H9 (cell line): ENCODE data around the gene PTPRJ. TPM values are rescaled to one million over a fixed set of nuclear protein-coding genes. Genes with fewer than 3 reads are reported as not detected.

Source experiments
- DNase-seq: peaks from one replicate; pipeline ENCODE4 v3.0.0-alpha.2; 2017
- H2AFZ ChIP-seq: one replicate; pipeline ENCODE4 v1.6.1; 2013; ENCODE audit warnings: mild to moderate bottlenecking, low read length, control low read depth, moderate library complexity
- H2AK5ac ChIP-seq: 2 replicates; pipeline ENCODE4 v1.6.1; 2013; ENCODE audit warnings: low read length, control low read depth, mixed read lengths; ENCODE audit not compliant: insufficient read length
- H2BK120ac ChIP-seq: one replicate; pipeline ENCODE4 v1.6.1; 2013; ENCODE audit warnings: low read depth, mild to moderate bottlenecking, low read length, control low read depth, inconsistent platforms; ENCODE audit not compliant: poor library complexity, severe bottlenecking
- H2BK12ac ChIP-seq: 2 replicates; pipeline ENCODE4 v1.6.1; 2013; ENCODE audit warnings: low read length, control low read depth, mixed read lengths, low read depth; ENCODE audit not compliant: insufficient read length
- H2BK15ac ChIP-seq: 2 replicates; pipeline ENCODE4 v1.6.1; 2013; ENCODE audit warnings: low read depth, low read length, control low read depth
- H2BK20ac ChIP-seq: one replicate; pipeline ENCODE4 v1.6.1; 2013; ENCODE audit warnings: low read depth, mild to moderate bottlenecking, low read length, control low read depth, inconsistent platforms; ENCODE audit not compliant: poor library complexity, severe bottlenecking
- H2BK5ac ChIP-seq: 2 replicates; pipeline ENCODE4 v1.6.1; 2013; ENCODE audit warnings: low read length, control low read depth, mixed read lengths; ENCODE audit not compliant: insufficient read length
- H3K14ac ChIP-seq: 2 replicates; pipeline ENCODE4 v1.6.1; 2013; ENCODE audit warnings: low read length, control low read depth; ENCODE audit not compliant: insufficient read depth
- H3K18ac ChIP-seq: 2 replicates; pipeline ENCODE4 v1.6.1; 2013; ENCODE audit warnings: low read depth, mild to moderate bottlenecking, mixed read lengths, low read length, control low read depth; ENCODE audit not compliant: insufficient read length
- H3K23ac ChIP-seq: 2 replicates; pipeline ENCODE4 v1.6.1; 2013; ENCODE audit warnings: low read length, control low read depth, mixed read lengths, low read depth; ENCODE audit not compliant: insufficient read length
- H3K23me2 ChIP-seq: 2 replicates; pipeline ENCODE4 v1.6.1; 2013; ENCODE audit warnings: low read depth, mild to moderate bottlenecking, mixed read lengths, low read length, control low read depth; ENCODE audit not compliant: insufficient read length, poor library complexity, severe bottlenecking
- H3K27ac ChIP-seq: 2 replicates; pipeline ENCODE4 v1.5.1; 2013; ENCODE audit warnings: low read length, control low read depth, mixed read lengths, low read depth; ENCODE audit not compliant: insufficient read length
- H3K27me3 ChIP-seq: 2 replicates; pipeline ENCODE4 v1.6.1; 2013; ENCODE audit warnings: low read length, control low read depth, inconsistent platforms; ENCODE audit not compliant: insufficient read depth
- H3K4ac ChIP-seq: 2 replicates; pipeline ENCODE4 v1.6.1; 2013; ENCODE audit warnings: low read depth, mild to moderate bottlenecking, control low read depth, inconsistent platforms, low read length, moderate library complexity
- H3K4me1 ChIP-seq: 2 replicates; pipeline ENCODE4 v1.6.1; 2013; ENCODE audit warnings: low read length, control low read depth, inconsistent platforms; ENCODE audit not compliant: insufficient read depth
- H3K4me2 ChIP-seq: 2 replicates; pipeline ENCODE4 v1.6.1; 2013; ENCODE audit warnings: low read length, control low read depth, mixed read lengths; ENCODE audit not compliant: insufficient read length, insufficient read depth
- H3K56ac ChIP-seq: 2 replicates; pipeline ENCODE4 v1.6.1; 2013; ENCODE audit warnings: low read depth, mild to moderate bottlenecking, mixed read lengths, low read length, control low read depth; ENCODE audit not compliant: insufficient read length
- H3K79me1 ChIP-seq: 2 replicates; pipeline ENCODE4 v1.6.1; 2013; ENCODE audit warnings: low read depth, mild to moderate bottlenecking, moderate library complexity, low read length, control low read depth, inconsistent platforms; ENCODE audit not compliant: insufficient read depth, poor library complexity, severe bottlenecking
- H3K79me2 ChIP-seq: 2 replicates; pipeline ENCODE4 v1.6.1; 2013; ENCODE audit warnings: low read length, control low read depth, inconsistent platforms; ENCODE audit not compliant: insufficient read depth
- H3K9ac ChIP-seq: 2 replicates; pipeline ENCODE4 v1.6.1; 2013; ENCODE audit warnings: low read length, control low read depth, mixed read lengths; ENCODE audit not compliant: insufficient read length; ENCODE audit errors: extremely low read depth
- H3K9me3 ChIP-seq: one replicate; pipeline ENCODE4 v1.6.1; 2013; ENCODE audit warnings: low read depth, low read length, inconsistent platforms; ENCODE audit not compliant: control insufficient read depth
- H3T11ph ChIP-seq: one replicate; pipeline ENCODE4 v1.6.1; 2013; ENCODE audit warnings: mild to moderate bottlenecking, low read length, control low read depth, inconsistent platforms
- H4K20me1 ChIP-seq: one replicate; pipeline ENCODE4 v1.6.1; 2013; ENCODE audit not compliant: control insufficient read depth, insufficient read length, insufficient read depth
- H4K5ac ChIP-seq: 2 replicates; pipeline ENCODE4 v1.6.1; 2013; ENCODE audit warnings: low read depth, mild to moderate bottlenecking, mixed read lengths, low read length, control low read depth; ENCODE audit not compliant: insufficient read length
- H4K8ac ChIP-seq: replicated peaks from 2 replicates; pipeline ENCODE4 v1.6.1; 2013; ENCODE audit warnings: low read length, control low read depth, mixed read lengths, low read depth; ENCODE audit not compliant: insufficient read length
- H4K91ac ChIP-seq: 2 replicates; pipeline ENCODE4 v1.6.1; 2013; ENCODE audit warnings: low read depth, mild to moderate bottlenecking, moderate library complexity, mixed read lengths, low read length, control low read depth; ENCODE audit not compliant: insufficient read length
- H3K27ac Mint-ChIP-seq, 3 experiments: 2 replicates in 2 of 3; 3 replicates in 1 of 3; pipeline ENCODE4 v1.8.0; 2020 to 2021; ENCODE audit warnings: mixed read lengths in 3 of 3, mild to moderate bottlenecking in 1 of 3, moderate library complexity in 1 of 3
- H3K27me3 Mint-ChIP-seq: 2 replicates; pipeline ENCODE4 v1.8.0; 2021; ENCODE audit warnings: low read depth, mild to moderate bottlenecking, moderate library complexity, mixed read lengths
- H3K36me3 Mint-ChIP-seq, 3 experiments: 2 replicates in 2 of 3; 3 replicates in 1 of 3; pipeline ENCODE4 v1.8.0; 2020 to 2021; ENCODE audit warnings: low read depth in 3 of 3, mixed read lengths in 3 of 3; ENCODE audit not compliant: insufficient read depth in 1 of 3
- H3K4me1 Mint-ChIP-seq, 2 experiments: 2 replicates each; pipeline ENCODE4 v1.8.0; 2020; ENCODE audit warnings: mixed read lengths in 2 of 2
- H3K4me3 Mint-ChIP-seq, 2 experiments: 2 replicates in 1 of 2; 3 replicates in 1 of 2; pipeline ENCODE4 v1.8.0; 2020 to 2021; ENCODE audit warnings: mild to moderate bottlenecking in 2 of 2, mixed read lengths in 2 of 2, moderate library complexity in 1 of 2
- H3K9me3 Mint-ChIP-seq, 2 experiments: 2 replicates in 1 of 2; 3 replicates in 1 of 2; pipeline ENCODE4 v1.8.0; 2020; ENCODE audit warnings: mild to moderate bottlenecking in 2 of 2, mixed read lengths in 2 of 2, moderate library complexity in 1 of 2
- WGBS: extraction: QIAGEN DNeasy Blood & Tissue Kit; methylation state at CpG from one replicate; pipeline ENCODE4 v1.1.7; 2013; ENCODE audit warnings: missing lambda C conversion rate, low lambda C conversion rate, mixed read lengths; ENCODE audit not compliant: insufficient read length; ENCODE audit errors: extremely low coverage; 5-methylcytosine and 5-hydroxymethylcytosine counted together
- total RNA-seq: library from RNA; stranded (reverse); gene quantifications from 2 replicates; pipeline ENCODE4 v1.2.1, GENCODE V29; 2021
- TF ChIP-seq, protein P1 (sequence below): fragments of 200-600 bp; sonication (generic); conservative IDR thresholded peaks from 3 replicates; pipeline ENCODE4 v1.8.0; 2021; ENCODE audit warnings: antibody characterized with exemption, mild to moderate bottlenecking

The PTPRJ gene
- total RNA-seq, 1 experiment from 2014 or later = 10.6 TPM

DNA sequence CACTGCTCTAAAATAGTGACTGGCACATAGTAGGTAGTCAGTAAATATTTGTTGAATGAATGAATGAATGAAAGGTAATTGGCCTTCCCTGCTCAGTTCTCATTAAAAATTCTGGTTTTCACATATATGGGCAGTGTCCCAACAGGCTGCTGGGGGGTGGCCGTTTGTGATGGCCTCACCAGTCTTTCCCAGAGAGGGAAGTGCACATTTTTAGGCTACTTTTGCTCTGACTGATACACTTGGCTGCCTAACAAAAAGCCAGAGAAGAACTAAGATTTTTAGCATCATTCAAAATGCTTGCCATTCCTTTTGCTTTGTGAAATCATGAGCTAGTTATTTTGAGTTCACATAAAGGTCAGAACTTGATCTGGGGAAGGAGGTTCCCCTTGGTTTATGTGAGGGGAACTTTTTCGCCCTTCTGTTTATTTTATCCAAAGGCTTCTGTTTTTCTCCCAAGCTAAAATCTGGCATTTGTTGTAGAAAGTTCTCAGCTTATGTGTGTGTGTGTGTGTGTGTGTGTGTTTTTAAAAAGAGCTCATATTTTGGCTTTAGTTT, 83.1 kb downstream of the PTPRJ start:
- Histone ChIP-seq H3K14ac (no peak overlapping the region), H4K20me1 (no peaks in the 10 kb centered on the region), H3K4ac (no peak overlapping the region), H4K8ac (no peak overlapping the region), H2BK12ac (no peak overlapping the region), H3K79me2 (no peaks in the 10 kb centered on the region), H2AK5ac (no peak overlapping the region), H2BK15ac (no peak overlapping the region), H4K5ac (no peak overlapping the region), H2BK5ac (no peak overlapping the region), H4K91ac (no peak overlapping the region), H3K56ac (no peak overlapping the region), H3K27me3 (no peaks in the 10 kb centered on the region), H3K4me2 (no peak overlapping the region), H3K9ac (no peak overlapping the region), H3K23ac (no peak overlapping the region), H2BK120ac (no peak overlapping the region), H2BK20ac (no peak overlapping the region), H3K18ac (no peak overlapping the region), H2AFZ (no peak overlapping the region), H3K23me2 (no peaks in the 10 kb centered on the region), H3K9me3 (no peaks in the 10 kb centered on the region), H3K4me1 (peaks cover 2% of the 10 kb centered on the region; the same call in 1 of the 2 replicates), H3T11ph (no peak overlapping the region), H3K79me1 (peaks cover 4% of the 10 kb centered on the region), H3K27ac (no peak overlapping the region)
- no peak overlapping the region; a peak in 1 of 7 replicates for H3K27ac Mint-ChIP-seq
- DNase-seq = no peak
- H3K4me3 Mint-ChIP-seq = no peak overlapping the region
- no peaks in the 10 kb centered on the region for H3K36me3 Mint-ChIP-seq
- H3K27me3 Mint-ChIP-seq = no peaks in the 10 kb centered on the region
- no peaks in the 10 kb centered on the region for H3K9me3 Mint-ChIP-seq
- WGBS = no CpG with 5 or more reads among the region's 2 CpGs
- peaks cover 14 to 36% of the 10 kb centered on the region in 2 experiments for H3K4me1 Mint-ChIP-seq
- TF ChIP-seq, protein P1, sequence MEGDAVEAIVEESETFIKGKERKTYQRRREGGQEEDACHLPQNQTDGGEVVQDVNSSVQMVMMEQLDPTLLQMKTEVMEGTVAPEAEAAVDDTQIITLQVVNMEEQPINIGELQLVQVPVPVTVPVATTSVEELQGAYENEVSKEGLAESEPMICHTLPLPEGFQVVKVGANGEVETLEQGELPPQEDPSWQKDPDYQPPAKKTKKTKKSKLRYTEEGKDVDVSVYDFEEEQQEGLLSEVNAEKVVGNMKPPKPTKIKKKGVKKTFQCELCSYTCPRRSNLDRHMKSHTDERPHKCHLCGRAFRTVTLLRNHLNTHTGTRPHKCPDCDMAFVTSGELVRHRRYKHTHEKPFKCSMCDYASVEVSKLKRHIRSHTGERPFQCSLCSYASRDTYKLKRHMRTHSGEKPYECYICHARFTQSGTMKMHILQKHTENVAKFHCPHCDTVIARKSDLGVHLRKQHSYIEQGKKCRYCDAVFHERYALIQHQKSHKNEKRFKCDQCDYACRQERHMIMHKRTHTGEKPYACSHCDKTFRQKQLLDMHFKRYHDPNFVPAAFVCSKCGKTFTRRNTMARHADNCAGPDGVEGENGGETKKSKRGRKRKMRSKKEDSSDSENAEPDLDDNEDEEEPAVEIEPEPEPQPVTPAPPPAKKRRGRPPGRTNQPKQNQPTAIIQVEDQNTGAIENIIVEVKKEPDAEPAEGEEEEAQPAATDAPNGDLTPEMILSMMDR = no peak
